ENCODE measurements around the gene PSMC2.

PSMC2 gene

GRCh38 chr7:103387242-103387641 lies 39.8 kb downstream of the PSMC2 start:
- DNase-seq (ENCODE audit: low read depth) = no peak
- TF ChIP-seq CTCF (IDR thresholded peaks at IDR 0.05; ENCODE audit: control insufficient read depth, extremely low read depth, insufficient read depth) = no peak
- no peak overlapping the region for H3K4me3 ChIP-seq (ENCODE audit: low read depth, low read length)

- no peak for DNase-seq (ENCODE audit: low read depth)
- no peak for TF ChIP-seq CTCF (IDR thresholded peaks at IDR 0.05; ENCODE audit: control insufficient read depth, extremely low read depth, insufficient read depth)
- no peak overlapping the region for H3K4me3 ChIP-seq (ENCODE audit: low read depth, low read length)
Measured at GRCh38 chr7:103388469-103389140, 41.2 kb downstream of the PSMC2 start.

GRCh38 chr7:103389263-103389662 lies 41.8 kb downstream of the PSMC2 start:
- no peak for TF ChIP-seq CTCF (IDR thresholded peaks at IDR 0.05; ENCODE audit: control insufficient read depth, extremely low read depth, insufficient read depth)
- H3K4me3 ChIP-seq (ENCODE audit: low read depth, low read length) = no peak overlapping the region
- no peak for DNase-seq (ENCODE audit: low read depth)

- H3K4me3 ChIP-seq (ENCODE audit: low read depth, low read length) = no peak overlapping the region
- no peak for DNase-seq (ENCODE audit: low read depth)
- TF ChIP-seq CTCF (IDR thresholded peaks at IDR 0.05; ENCODE audit: control insufficient read depth, extremely low read depth, insufficient read depth) = no peak
Measured at GRCh38 chr7:103391150-103391549, 43.7 kb downstream of the PSMC2 start.

GRCh38 chr7:103391976-103392375 lies 44.5 kb downstream of the PSMC2 start:
- peak; percentile 28 for DNase-seq (ENCODE audit: low read depth)

GRCh38 chr7:103394566-103394965 lies 47.1 kb downstream of the PSMC2 start:
- DNase-seq (ENCODE audit: low read depth) = no peak
- no peak for TF ChIP-seq CTCF (IDR thresholded peaks at IDR 0.05; ENCODE audit: control insufficient read depth, extremely low read depth, insufficient read depth)
- no peak overlapping the region for H3K4me3 ChIP-seq (ENCODE audit: low read depth, low read length)

More at GRCh38 chr7:103391976-103392375, 44.5 kb downstream of the PSMC2 start:
- H3K4me3 ChIP-seq (ENCODE audit: low read depth, low read length) = no peak overlapping the region
- TF ChIP-seq CTCF (IDR thresholded peaks at IDR 0.05; ENCODE audit: control insufficient read depth, extremely low read depth, insufficient read depth) = no peak

GRCh38 chr7:103395071-103395470 lies 47.6 kb downstream of the PSMC2 start:
- H3K4me3 ChIP-seq (ENCODE audit: low read depth, low read length) = no peak overlapping the region
- no peak for TF ChIP-seq CTCF (IDR thresholded peaks at IDR 0.05; ENCODE audit: control insufficient read depth, extremely low read depth, insufficient read depth)
- no peak for DNase-seq (ENCODE audit: low read depth)
